Loucy (cell line): ENCODE results near the gene TSFM.

Experiments
- H2AFZ ChIP-seq: fragments of 200-600 bp; sonication (generic); 2 replicates; pipeline ENCODE4 v1.6.0; 2016; ENCODE audit warnings: antibody characterized with exemption, mild to moderate bottlenecking, low read length, moderate library complexity
- H3F3A ChIP-seq: fragments of 200-600 bp; 2 replicates; pipeline ENCODE4 v1.6.0; 2016; ENCODE audit warnings: antibody characterized with exemption, low read depth, mild to moderate bottlenecking
- H3K27me3 ChIP-seq: fragments of 200-600 bp; sonication (generic); 2 replicates; pipeline ENCODE4 v1.6.1; 2014; ENCODE audit warnings: low read length, mild to moderate bottlenecking; ENCODE audit not compliant: insufficient read depth, poor library complexity, severe bottlenecking
- H3K36me3 ChIP-seq: fragments of 200-600 bp; sonication (generic); 2 replicates; pipeline ENCODE4 v1.6.1; 2016; ENCODE audit warnings: low read length; ENCODE audit not compliant: insufficient read depth
- H3K4me1 ChIP-seq: fragments of 200-600 bp; sonication (generic); 2 replicates; pipeline ENCODE4 v1.5.1; 2014; ENCODE audit warnings: low read length, mild to moderate bottlenecking; ENCODE audit not compliant: insufficient read depth, poor library complexity, severe bottlenecking
- H3K4me2 ChIP-seq: fragments of 200-600 bp; sonication (generic); 2 replicates; pipeline ENCODE4 v1.6.0; 2014; ENCODE audit warnings: antibody characterized with exemption, low read length, low read depth, mild to moderate bottlenecking; ENCODE audit not compliant: poor library complexity, severe bottlenecking
- H3K4me3 ChIP-seq: fragments of 200-600 bp; sonication (generic); 2 replicates; pipeline ENCODE4 v1.5.1; 2014; ENCODE audit warnings: low read length, mild to moderate bottlenecking, mixed read lengths; ENCODE audit not compliant: poor library complexity, severe bottlenecking
- H3K79me2 ChIP-seq: fragments of 200-600 bp; sonication (generic); 2 replicates; pipeline ENCODE4 v1.6.1; 2014; ENCODE audit warnings: low read length; ENCODE audit not compliant: insufficient read depth
- H3K9ac ChIP-seq: fragments of 200-600 bp; sonication (generic); 2 replicates; pipeline ENCODE4 v1.6.0; 2014; ENCODE audit warnings: mild to moderate bottlenecking, low read depth, low read length, moderate library complexity; ENCODE audit not compliant: poor library complexity, severe bottlenecking
- H3K9me2 ChIP-seq: fragments of 200-600 bp; sonication (generic); replicated peaks from 2 replicates; pipeline ENCODE4 v1.6.1; 2016; ENCODE audit warnings: low read depth, low read length, mixed read lengths
- H3K9me3 ChIP-seq: fragments of 200-600 bp; sonication (generic); 2 replicates; pipeline ENCODE4 v1.6.1; 2014; ENCODE audit warnings: mild to moderate bottlenecking, antibody characterized with exemption, low read length, low read depth; ENCODE audit not compliant: insufficient read depth
- H4K20me1 ChIP-seq: fragments of 200-600 bp; sonication (generic); 2 replicates; pipeline ENCODE4 v1.6.0; 2014; ENCODE audit warnings: antibody characterized with exemption, low read length, mild to moderate bottlenecking; ENCODE audit not compliant: insufficient read depth, poor library complexity, severe bottlenecking
- CTCF ChIP-seq: fragments of 200-600 bp; sonication (generic); conservative IDR thresholded peaks from 2 replicates; pipeline ENCODE4 v1.5.1; 2014; ENCODE audit warnings: mild to moderate bottlenecking, antibody characterized with exemption, low read length
- EZH2phosphoT487 ChIP-seq: fragments of 200-600 bp; IDR thresholded peaks from 2 replicates; pipeline ENCODE4 v1.6.1; 2018; ENCODE audit warnings: antibody characterized with exemption, mild to moderate bottlenecking, moderate library complexity, borderline replicate concordance

The TSFM gene

GRCh38 chr12:57800965-57801364, 18.4 kb downstream of the TSFM start:
- H4K20me1 ChIP-seq = no peaks in the 10 kb centered on the region
- H2AFZ ChIP-seq = no peak overlapping the region
- no peaks in the 10 kb centered on the region for H3K4me1 ChIP-seq
- no peaks in the 10 kb centered on the region for H3K9me2 ChIP-seq
- peaks cover 38% of the 10 kb centered on the region for H3K36me3 ChIP-seq
- no peaks in the 10 kb centered on the region for H3K9me3 ChIP-seq
- TF ChIP-seq EZH2phosphoT487 (no peak), CTCF (no peak)
- H3K4me3 ChIP-seq = no peak overlapping the region
- no peaks in the 10 kb centered on the region for H3K27me3 ChIP-seq
- H3K4me2 ChIP-seq = no peak overlapping the region
- H3K9ac ChIP-seq = no peak overlapping the region
- H3K79me2 ChIP-seq = no peaks in the 10 kb centered on the region
- H3F3A ChIP-seq = no peaks in the 10 kb centered on the region

GRCh38 chr12:57802607-57803006, 20.0 kb downstream of the TSFM start:
- H3K9me2 ChIP-seq = no peaks in the 10 kb centered on the region
- TF ChIP-seq EZH2phosphoT487 (no peak), CTCF (no peak)
- no peaks in the 10 kb centered on the region for H3K4me1 ChIP-seq
- H3F3A ChIP-seq = no peaks in the 10 kb centered on the region
- H3K4me3 ChIP-seq = no peak overlapping the region
- no peak overlapping the region for H3K9ac ChIP-seq
- no peaks in the 10 kb centered on the region for H3K27me3 ChIP-seq
- H3K79me2 ChIP-seq = no peaks in the 10 kb centered on the region
- no peaks in the 10 kb centered on the region for H4K20me1 ChIP-seq
- no peak overlapping the region for H3K4me2 ChIP-seq
- peaks cover 22% of the 10 kb centered on the region; the same call in 1 of the 2 replicates for H3K36me3 ChIP-seq
- no peak overlapping the region for H2AFZ ChIP-seq
- H3K9me3 ChIP-seq = no peaks in the 10 kb centered on the region

- Histone ChIP-seq H3K9ac (no peak overlapping the region), H3K36me3 (peaks cover 25% of the 10 kb centered on the region; the same call in 1 of the 2 replicates), H3K4me1 (no peaks in the 10 kb centered on the region), H2AFZ (no peak overlapping the region), H3K4me2 (no peak overlapping the region), H4K20me1 (no peaks in the 10 kb centered on the region), H3K9me2 (no peaks in the 10 kb centered on the region), H3K79me2 (no peaks in the 10 kb centered on the region), H3K27me3 (no peaks in the 10 kb centered on the region), H3F3A (no peaks in the 10 kb centered on the region), H3K4me3 (no peak overlapping the region), H3K9me3 (no peaks in the 10 kb centered on the region)
- TF ChIP-seq EZH2phosphoT487 = no peak
- TF ChIP-seq CTCF = peak; percentile 81
These were observed 20.8 kb downstream of the TSFM start for GRCh38 chr12:57803319-57803893.
